Caki2 (cell line): ENCODE results near the gene DDHD1. TPM values are rescaled to one million over a fixed set of nuclear protein-coding genes. Genes with fewer than 3 reads are reported as not detected.
"Not testable (repeated sequence)": the region's sequence is repeated elsewhere in the genome, so short reads cannot be mapped to it uniquely, and the experiment has no call there.

Experiments
- DNase-seq: peaks from one replicate; pipeline ENCODE4 v3.0.0-alpha.2; 2015; ENCODE audit warnings: low read depth
- in situ Hi-C: cut with HindIII; loops from 2 replicates; pipeline ENCODE4 v1.10.0; 2016; ENCODE audit warnings: low sequenced_read_pairs, low pct_unique_long_range_greater_than_20kb, mixed read lengths
- total RNA-seq: library from RNA; depleted of rRNA; stranded (reverse); fragments of >200 nt; shearing (Covaris generic); gene quantifications from 2 replicates; pipeline ENCODE4 v1.2.3, GENCODE V29; 2014; ENCODE audit warnings: low replicate concordance

Gene DDHD1
- total RNA-seq, 1 experiment from 2014 or later = 3.7 TPM

DNA sequence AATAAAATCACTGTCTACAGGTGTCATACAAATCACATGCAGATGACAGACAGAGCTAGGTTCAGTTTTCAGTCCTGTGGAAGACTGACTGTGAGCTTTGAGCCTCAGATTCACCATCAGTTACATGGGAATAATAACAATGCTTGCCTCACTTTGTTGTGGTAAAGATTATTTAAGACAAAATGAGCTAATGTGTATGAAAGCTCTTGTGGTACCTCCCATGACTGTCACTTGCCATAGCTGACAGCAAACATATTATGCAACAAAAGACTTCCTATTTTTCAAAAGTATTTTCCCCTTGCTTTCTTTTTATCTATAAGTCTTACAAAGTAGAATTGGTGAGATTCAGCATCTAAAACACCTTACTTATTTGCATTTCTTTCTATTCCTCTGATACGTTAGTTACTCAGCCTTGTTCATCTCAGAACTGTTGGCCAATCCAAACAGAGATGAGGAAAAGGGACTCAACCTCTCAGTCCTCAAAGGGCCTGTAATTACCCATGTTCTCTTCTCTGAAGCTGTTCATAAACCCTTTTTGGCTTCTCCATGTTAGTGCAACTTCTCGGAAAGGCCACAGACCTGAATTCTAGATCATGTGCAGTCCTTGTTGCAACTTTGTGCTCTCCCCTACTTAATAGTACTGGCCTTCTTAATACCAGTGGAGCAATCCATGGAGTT is 8.8 kb upstream of the DDHD1 start:
- in situ Hi-C loops = no loop called here
- DNase-seq = no peak

DNA sequence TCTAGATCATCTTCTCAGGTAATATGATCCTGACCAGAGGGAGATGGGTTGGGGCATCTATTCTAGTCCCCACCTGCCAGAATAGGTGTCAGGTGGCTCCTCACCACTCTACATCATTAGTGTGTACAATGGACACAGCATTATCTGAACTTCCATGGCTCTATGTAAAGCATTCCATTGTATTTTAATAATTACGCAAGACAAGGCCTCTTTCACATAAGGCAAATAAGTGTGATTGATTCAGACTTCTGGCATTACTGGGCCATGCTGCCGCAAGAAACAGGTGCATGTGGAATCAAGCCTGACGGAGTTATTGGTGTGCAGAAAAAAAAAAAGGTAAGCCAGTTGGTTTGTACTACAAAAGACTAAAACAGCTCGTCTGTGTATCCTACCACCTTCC is 3.1 kb upstream of the DDHD1 start:
- in situ Hi-C loops = no loop called here

DNA sequence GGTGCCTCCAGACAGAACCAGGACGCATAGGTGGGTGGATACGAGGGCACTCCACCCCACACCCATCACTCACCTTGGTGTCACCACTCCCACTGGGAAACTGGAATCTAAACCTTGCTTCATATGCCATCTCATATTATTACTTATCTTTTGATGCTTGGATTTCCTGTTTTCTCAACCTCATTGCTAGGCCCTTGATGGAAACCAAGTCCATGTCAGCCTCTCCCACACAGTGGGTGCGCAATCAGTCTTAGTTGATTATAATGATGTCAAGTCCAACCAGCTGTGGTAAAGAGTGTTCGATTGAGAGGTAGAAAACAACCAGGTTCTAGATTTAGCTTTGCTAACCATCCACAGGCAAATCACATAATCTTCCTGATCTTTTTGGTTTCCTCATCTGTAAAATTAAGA is 584 bp upstream of the DDHD1 start:
- no peak for DNase-seq
- in situ Hi-C loops = no loop called here

More for the DNA sequence above, 3.1 kb upstream of the DDHD1 start:
- no peak for DNase-seq

DNA sequence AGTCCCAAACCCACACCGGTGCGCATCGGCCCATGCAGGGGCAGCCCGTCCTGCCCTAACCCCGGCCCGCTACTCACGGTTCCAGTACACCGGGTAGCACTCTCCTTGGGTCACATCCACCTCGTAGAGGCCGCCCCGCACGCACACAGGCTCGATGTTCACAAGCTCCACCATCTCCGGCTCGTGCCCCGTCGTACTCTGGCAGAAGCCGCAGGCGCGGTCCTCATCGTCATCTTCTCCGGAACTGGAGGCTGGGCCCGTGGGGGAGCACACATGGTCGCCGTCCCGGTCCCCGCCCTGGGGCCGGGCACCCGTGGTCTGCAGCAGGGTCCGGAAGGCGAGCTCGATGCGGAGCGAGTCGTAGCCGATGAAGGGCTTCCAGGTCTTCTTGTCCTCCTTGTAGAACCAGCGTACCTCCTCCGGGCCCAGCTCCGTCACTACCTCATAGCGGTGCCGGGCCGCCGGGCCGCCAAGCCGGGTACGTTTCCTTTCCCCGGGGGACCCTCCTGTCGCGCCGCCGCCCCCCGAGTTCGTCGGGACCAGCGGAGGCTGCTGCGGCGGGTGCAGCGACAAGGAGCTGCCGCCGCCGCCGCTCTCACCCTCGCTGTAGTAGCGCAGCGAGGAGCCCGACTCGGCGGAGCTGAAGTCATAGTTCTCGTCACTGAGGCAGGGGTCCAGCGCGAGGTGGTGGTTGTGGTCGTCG is 788 bp downstream of the DDHD1 start:
- in situ Hi-C loops = no loop called here

DNA sequence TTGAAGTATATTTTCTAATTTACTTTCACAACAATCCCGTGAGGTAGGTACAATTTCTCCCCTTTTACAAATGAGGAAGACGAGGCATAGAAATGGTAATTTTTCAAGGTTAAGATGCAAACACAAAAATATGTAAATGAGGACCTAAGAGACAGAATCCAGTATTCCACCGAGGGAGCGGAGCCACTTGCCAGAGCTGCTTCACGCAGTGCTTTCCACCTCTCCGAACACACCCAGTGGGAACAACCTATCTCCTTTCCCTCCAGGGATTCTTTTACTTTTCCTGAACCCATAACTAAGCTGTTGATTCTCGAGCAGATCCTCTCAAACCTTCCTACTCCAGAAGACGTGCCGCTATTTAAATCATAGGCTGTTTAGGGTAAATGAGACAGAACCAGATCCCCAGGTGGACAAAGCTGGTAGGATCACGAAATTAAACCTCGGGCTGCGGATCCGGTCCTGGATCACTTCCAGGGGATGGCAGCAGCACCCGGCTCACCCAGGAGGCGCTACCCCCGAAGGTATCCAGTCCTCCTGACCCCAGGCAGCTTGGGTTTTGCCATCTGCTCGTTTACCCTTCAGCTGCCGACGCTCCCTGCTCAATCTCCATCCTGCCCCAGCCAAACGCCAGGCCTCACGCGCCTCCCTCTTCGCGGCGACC is 1.5 kb downstream of the DDHD1 start:
- peak; percentile 52 for DNase-seq
- in situ Hi-C loops = no loop called here

More for the DNA sequence above, 788 bp downstream of the DDHD1 start:
- DNase-seq = no peak

DNA sequence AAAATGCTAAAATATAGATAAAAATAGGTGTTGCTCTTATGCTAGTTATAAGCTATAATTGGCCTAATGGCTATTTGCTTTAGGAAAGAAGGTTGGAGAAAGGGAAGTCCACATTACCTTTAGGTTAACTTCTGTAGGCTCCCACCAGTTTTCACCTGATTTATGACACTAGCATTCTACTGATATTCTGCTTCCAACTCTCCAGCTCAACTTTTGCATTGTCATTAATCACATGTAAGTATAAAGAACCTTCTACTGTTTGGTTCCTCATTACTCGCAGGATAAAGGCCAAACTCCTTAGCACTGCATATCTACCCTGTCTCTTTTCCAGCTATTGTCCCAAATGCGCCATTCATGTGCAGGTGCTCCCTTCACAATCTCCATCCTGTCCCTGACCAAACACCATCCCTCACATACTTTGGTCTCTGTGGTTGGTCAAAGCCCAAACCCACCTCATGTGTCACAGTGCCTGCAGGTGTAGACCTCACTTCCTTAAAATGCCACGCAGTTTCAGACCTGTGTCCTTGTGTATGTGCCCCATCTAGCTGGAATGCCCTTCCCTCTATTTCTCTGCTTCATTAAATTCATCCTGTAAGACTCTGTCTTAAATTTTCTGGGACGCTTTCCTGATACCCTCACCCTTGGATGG is 3.3 kb downstream of the DDHD1 start:
- in situ Hi-C loops = no loop called here

DNA sequence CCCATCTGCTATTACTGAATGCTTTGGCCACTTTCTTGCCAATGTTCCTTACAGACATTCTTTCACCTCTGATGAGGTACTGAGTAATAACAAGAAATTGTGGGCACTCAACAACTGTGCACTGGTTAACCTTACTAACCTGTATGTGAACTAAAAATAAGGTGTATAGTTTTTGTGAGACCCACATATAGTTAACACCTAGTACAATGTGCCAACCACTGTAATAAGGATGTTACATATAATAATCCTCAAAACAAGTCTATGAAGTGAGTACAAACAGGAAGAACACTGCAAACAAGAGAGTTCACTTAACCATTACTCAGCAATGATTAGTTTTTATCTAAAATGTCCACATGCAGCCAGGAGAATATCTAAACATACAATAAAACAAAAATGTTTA is 4.5 kb downstream of the DDHD1 start:
- DNase-seq = no peak
- in situ Hi-C loops = no loop called here

More for the DNA sequence above, 3.3 kb downstream of the DDHD1 start:
- no peak for DNase-seq

DNA sequence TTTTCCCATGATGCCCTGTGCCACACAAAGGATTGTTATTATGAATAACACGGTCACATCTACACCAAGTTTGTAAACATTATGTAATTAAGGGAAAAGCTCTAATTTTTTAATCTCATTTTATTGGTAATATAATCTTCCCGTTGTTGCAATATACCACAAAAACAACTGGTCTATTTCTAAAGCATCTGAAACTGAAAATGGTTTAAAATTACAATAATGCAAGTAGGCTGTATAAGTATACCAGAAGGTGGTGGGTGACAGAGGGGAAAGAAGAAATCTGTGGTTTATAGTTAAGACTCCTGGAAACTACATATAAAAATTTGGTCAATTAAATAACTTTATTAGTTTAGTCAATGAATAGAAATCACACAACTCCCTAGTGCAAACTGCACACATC is 5.2 kb downstream of the DDHD1 start:
- no peak for DNase-seq
- in situ Hi-C loops = no loop called here

DNA sequence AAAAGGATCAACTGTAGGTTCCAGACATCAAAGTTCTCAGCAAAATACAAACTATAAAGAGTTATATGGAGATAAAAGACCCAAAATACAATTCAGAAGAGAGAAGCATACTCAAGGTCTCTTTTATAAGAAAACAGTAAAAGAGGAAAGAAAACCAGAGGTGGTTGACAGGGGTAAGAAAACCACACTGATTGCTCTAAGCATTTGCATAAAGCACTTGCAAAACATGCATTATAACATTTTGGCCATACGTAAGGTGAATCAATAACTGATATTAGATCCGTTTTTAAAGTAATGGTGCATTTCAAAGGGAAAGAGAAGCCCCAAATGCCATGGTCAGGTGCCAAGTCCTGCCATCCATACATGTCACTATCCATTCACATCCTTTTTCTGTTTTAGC is 5.9 kb downstream of the DDHD1 start:
- in situ Hi-C loops = no loop called here

DNA sequence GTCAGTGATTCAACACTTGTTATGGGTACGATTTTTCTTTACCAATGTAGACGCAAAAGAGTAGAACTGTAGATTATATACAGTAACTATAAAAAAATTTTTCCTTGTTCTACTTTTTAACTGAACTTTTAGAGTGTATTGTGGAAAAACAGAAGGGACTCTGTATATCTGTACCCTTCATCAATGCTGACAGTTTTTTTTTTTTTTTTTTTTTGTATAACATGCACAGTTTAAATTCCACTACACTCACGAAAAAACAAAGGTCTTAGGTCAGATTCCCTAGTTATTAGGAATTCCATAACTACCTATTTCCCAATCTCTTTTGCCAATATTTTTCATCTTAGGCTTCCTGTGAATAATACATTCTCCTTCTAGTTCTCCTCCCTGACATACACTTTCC is 6.4 kb downstream of the DDHD1 start:
- no peak for DNase-seq
- in situ Hi-C loops = no loop called here

More for the DNA sequence above, 5.9 kb downstream of the DDHD1 start:
- no peak for DNase-seq

DNA sequence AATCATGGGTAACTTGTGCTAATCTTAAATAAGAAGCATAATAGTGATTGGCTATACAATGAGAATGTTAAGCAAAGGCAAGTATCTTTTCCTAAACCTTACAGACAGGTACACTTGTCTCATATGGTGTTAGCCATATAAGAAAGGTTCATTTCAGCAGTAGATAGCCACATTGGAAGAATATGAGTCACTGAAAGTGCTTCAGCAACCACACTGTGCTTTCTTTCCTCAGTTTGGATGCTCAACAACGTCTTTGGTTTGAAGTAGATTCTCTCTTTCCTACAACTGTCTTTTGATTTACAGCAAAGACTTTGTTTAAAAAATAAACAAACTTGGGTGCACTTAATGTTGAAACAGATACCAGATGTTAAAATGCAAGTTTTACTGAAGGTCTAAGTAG is 8.9 kb downstream of the DDHD1 start:
- in situ Hi-C loops = no loop called here
- no peak for DNase-seq

DNA sequence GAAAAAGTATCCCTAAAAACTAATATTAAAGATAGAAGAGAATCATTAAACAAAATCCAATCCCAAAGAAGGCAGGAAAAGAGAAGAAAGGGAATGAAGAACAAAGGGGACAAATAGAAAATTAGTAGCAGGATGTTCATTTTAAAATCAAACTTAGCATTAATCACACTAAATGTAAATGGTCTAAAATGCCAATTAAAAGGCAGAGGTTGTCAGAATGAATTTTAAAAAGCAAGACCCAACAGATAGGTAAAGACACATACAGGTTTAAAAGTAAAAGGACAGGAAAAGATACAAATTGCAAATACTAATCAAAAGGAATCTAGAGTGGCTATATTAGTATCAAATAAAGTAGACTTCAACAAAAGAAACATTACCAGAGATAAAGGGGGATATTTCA is 12.5 kb downstream of the DDHD1 start:
- in situ Hi-C loops = no loop called here
- no peak for DNase-seq

DNA sequence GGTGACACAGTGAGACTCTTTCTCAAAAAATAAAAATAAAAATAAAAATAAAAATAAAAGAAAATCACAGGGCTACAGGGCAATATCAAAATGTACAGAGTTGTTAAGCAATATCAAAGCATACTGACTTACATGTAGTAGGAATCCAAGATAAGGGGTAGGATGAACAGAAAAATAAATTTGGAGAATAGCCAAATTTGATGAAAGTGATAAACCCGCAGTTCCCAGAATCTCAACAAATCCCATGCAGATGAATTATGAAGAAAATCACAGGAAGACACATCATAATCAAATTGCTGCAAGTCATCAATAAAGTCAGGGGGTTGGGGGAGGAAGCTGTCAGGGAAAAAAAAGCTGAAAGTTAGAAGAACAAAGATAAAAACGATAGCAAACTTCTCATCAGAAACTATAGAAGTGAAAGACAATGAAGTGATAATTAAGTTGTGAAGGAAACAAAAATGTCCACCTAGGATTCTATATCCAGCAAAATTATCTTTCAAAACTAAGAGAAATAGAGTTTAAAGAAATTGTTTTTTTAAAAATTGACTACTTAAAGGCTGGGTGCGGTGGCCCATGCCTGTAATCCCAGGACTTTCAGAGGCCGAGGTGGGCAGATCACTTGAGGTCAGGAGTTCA is 15.4 kb downstream of the DDHD1 start:
- in situ Hi-C loops = no loop called here

DNA sequence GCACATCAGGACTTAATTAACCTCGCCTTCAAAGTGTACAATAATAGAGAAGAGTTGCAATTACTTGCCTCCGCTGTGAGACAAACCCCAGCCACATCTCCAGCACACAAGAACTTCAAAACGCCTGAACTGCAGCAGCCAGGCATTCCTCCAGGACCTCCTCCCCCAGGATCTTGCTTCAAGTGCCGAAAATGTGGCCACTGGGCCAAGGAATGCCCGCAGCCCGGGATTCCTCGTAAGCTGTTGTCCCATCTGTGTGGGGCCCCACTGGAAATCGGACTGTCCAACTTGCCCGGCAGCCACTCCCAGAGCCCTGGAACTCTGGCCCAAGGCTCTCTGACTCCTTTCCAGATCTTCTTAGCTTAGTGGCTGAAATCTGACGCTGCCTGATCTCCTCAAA is 22.6 kb downstream of the DDHD1 start:
- DNase-seq, in situ Hi-C loops: not testable (repeated sequence)

More for the DNA sequence above, 15.4 kb downstream of the DDHD1 start:
- no peak for DNase-seq

DNA sequence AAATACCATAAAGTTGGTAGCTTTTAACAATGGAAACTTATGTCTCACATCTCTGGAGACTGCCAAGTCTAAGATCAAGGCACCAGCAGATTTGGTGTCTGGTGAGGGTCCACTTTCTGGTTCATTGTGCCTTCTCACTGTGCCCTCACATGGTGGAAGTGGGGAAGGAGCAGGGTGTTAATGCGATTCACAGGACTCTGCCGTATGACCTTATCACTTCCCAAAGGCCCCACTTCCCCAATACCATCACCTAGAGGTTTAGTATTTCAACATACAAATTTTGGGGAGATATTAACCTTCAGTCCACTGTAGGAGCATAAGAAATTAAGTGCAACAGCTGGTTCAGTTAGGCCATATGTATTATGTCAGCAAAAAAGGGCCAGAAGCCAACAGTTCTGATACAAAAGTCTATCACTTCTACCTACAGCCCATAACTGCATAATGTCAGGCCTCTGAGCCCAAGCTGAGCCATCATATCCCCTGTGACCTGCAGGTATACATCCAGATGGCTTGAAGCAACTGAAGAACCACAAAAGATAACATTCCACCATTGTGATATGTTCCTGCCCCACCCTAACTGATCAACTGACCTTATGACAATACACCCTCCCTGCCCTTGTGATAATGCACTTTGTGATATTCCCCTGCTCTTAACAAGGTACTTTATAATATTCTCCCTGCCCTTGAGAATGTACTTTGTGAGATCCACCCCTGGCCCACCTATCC is 24.7 kb downstream of the DDHD1 start:
- in situ Hi-C loops = no loop called here
- no peak for DNase-seq

DNA sequence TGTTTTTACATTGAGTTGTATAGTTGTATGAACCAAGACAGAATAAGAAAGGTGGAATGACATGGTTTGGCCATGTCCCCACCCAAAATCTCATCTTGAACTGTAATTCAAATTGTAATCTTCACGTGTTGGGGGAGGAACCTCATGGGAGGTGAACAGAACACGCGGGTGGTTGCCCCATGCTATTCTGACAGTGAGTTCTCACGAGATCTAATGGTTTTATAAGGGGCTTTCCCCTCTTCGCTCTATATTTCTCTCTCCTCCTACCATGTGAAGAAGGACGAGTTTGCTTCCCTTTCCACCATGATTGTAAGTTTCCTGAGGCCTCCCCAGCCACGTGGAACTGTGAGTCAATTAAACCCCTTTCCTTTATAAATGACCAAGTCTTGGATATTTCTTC is 25.3 kb downstream of the DDHD1 start:
- no peak for DNase-seq

DNA sequence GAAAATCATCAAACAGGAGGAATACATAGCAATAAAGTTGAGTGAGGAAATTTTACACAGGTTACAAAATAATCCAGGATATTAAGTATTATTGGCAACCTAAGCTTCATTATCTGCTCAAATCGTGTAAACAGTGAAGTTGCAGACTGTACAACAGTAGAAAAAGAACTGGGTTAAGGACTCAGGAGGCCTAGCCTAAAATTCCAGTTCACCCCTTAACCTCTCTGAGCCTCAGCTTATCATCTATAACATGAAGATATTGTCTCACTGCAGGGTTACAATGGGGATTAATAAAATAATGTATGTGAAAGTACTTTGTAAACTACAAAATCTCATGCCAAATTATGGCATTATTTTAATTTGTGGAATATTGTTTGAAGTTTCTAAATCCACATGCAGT is 26.0 kb downstream of the DDHD1 start:
- in situ Hi-C loops = no loop called here
- no peak for DNase-seq

More for the DNA sequence above, 25.3 kb downstream of the DDHD1 start:
- in situ Hi-C loops = no loop called here

DNA sequence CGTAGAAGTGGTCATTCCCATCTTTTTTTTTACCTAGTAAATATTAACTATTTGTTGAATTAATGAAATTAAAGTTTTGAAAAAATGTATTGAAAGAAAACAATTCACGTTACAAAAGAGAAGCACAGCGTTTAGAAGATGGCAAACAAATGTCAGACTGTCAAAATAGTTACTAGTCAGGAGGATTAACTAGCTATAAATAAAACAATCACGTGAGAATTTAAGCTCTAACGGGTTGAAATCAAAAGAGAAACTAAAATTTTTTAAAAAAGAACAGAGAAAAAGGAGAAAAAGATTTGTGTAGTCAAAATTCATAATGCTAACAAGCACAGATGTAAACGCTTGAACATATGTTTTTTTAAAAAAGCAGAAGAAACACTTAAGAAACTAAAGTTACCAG is 26.4 kb downstream of the DDHD1 start:
- no peak for DNase-seq

More for the DNA sequence above, 26.4 kb downstream of the DDHD1 start:
- in situ Hi-C loops = no loop called here
